ENCODE results near the gene PIGU. TPM values are rescaled to one million over a fixed set of nuclear protein-coding genes. Genes with fewer than 3 reads are reported as not detected.

The PIGU gene
- total and polyA plus RNA-seq, 2 of the 13 experiments (the other 11 are each of a cell fraction or from before 2014, with no cell fraction given) = 45.5 to 231 TPM

DNA sequence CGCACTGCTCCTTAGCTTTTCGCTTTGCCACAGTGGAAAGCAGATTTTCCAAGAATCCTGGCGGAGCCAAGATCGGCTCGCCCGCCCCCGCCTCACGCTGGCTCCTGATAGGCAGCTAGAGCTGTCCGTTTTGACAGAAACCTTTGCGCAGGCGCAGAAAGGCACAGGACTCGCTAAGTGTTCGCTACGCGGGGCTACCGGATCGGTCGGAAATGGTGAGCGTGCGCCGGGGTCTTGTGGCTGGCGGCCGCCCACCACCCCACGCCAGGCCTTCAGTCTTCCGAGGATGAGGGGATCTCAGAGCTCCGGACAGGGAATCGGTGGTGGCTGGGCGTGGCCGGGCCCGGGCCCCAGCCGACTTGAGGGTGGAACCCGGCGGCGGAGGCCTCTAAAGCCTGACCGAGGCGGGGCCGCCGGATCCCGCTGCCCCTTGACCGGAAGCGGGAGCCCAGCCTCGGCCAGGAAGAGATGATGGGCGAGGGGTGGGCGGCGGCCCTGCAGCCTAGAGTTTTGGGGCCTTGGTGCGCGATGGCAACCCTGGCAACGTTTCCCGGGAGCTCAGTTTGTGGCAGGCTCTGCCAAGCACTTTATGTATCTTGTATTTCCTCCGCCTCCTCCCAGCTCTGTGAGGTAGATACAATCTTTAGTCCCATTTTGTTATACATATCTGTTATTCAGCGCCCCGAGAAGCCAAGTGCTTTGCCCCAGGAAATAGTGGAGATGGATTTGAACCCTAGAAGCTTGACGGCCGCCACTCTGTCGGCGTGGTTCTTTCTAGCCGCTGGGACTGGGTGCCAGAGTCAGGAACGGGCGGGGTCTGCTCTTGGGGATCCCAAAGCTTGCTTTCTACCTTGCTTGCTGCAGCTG lies 160.4 kb downstream of the PIGU start, which contains the start of gene DYNLRB1 (continued):
- TF ChIP-seq SIX4 (CRISPR knock-in tag; IDR thresholded peaks at IDR 0.05) (0 out of 2 replicates have a peak, but pooled peaks have one; percentile 76), NCOA5 (CRISPR knock-in tag; IDR thresholded peaks at IDR 0.05) (no peak), DMAP1 (CRISPR knock-in tag; IDR thresholded peaks at IDR 0.05) (peak; percentile 97), HOXD1 (CRISPR knock-in tag; IDR thresholded peaks at IDR 0.05) (peak; percentile 17), ZNF569 (CRISPR knock-in tag; IDR thresholded peaks at IDR 0.05; ENCODE audit: borderline replicate concordance) (peak; percentile 99; the same call in 1 of the 2 replicates), NFRKB (IDR thresholded peaks at IDR 0.05) (no peak), ZNF598 (CRISPR knock-in tag; IDR thresholded peaks at IDR 0.05; ENCODE audit: borderline replicate concordance) (peak; percentile 88; the same call in 1 of the 2 replicates), GFI1 (CRISPR knock-in tag; IDR thresholded peaks at IDR 0.05; ENCODE audit: borderline replicate concordance) (peak; percentile 79), RBM39 (IDR thresholded peaks at IDR 0.05; ENCODE audit: low read depth, low read length, poor library complexity, severe bottlenecking) (peak; percentile 97), NCOA1 (CRISPR knock-in tag; IDR thresholded peaks at IDR 0.05) (peak; percentile 48; the same call in 1 of the 2 replicates), KLF15 (CRISPR knock-in tag; IDR thresholded peaks at IDR 0.05; ENCODE audit: borderline replicate concordance) (peak; percentile 62; the same call in 1 of the 2 replicates), PCBP1 (IDR thresholded peaks at IDR 0.05; ENCODE audit: borderline replicate concordance, low read depth, low read length) (peak; percentile 83; the same call in 1 of the 2 replicates), ZNF572 (CRISPR knock-in tag; IDR thresholded peaks at IDR 0.05) (peak; percentile 88; the same call in 1 of the 2 replicates), HOXA5 (CRISPR knock-in tag; IDR thresholded peaks at IDR 0.05) (peak; percentile 51), IKZF4 (CRISPR knock-in tag; IDR thresholded peaks at IDR 0.05; ENCODE audit: borderline replicate concordance, low read depth, not compliant biosample characterization) (peak; percentile 93), ZNF839 (CRISPR knock-in tag; IDR thresholded peaks at IDR 0.05; ENCODE audit: borderline replicate concordance) (no peak), DNMT3B (CRISPR knock-in tag; conservative IDR thresholded peaks at IDR 0.05) (0 out of 2 replicates have a peak, but pooled peaks have one; percentile 37)
- TF ChIP-seq, protein P1, sequence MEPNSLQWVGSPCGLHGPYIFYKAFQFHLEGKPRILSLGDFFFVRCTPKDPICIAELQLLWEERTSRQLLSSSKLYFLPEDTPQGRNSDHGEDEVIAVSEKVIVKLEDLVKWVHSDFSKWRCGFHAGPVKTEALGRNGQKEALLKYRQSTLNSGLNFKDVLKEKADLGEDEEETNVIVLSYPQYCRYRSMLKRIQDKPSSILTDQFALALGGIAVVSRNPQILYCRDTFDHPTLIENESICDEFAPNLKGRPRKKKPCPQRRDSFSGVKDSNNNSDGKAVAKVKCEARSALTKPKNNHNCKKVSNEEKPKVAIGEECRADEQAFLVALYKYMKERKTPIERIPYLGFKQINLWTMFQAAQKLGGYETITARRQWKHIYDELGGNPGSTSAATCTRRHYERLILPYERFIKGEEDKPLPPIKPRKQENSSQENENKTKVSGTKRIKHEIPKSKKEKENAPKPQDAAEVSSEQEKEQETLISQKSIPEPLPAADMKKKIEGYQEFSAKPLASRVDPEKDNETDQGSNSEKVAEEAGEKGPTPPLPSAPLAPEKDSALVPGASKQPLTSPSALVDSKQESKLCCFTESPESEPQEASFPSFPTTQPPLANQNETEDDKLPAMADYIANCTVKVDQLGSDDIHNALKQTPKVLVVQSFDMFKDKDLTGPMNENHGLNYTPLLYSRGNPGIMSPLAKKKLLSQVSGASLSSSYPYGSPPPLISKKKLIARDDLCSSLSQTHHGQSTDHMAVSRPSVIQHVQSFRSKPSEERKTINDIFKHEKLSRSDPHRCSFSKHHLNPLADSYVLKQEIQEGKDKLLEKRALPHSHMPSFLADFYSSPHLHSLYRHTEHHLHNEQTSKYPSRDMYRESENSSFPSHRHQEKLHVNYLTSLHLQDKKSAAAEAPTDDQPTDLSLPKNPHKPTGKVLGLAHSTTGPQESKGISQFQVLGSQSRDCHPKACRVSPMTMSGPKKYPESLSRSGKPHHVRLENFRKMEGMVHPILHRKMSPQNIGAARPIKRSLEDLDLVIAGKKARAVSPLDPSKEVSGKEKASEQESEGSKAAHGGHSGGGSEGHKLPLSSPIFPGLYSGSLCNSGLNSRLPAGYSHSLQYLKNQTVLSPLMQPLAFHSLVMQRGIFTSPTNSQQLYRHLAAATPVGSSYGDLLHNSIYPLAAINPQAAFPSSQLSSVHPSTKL (CRISPR knock-in tag; IDR thresholded peaks at IDR 0.05) = peak; percentile 73
- TF ChIP-seq, protein P2, sequence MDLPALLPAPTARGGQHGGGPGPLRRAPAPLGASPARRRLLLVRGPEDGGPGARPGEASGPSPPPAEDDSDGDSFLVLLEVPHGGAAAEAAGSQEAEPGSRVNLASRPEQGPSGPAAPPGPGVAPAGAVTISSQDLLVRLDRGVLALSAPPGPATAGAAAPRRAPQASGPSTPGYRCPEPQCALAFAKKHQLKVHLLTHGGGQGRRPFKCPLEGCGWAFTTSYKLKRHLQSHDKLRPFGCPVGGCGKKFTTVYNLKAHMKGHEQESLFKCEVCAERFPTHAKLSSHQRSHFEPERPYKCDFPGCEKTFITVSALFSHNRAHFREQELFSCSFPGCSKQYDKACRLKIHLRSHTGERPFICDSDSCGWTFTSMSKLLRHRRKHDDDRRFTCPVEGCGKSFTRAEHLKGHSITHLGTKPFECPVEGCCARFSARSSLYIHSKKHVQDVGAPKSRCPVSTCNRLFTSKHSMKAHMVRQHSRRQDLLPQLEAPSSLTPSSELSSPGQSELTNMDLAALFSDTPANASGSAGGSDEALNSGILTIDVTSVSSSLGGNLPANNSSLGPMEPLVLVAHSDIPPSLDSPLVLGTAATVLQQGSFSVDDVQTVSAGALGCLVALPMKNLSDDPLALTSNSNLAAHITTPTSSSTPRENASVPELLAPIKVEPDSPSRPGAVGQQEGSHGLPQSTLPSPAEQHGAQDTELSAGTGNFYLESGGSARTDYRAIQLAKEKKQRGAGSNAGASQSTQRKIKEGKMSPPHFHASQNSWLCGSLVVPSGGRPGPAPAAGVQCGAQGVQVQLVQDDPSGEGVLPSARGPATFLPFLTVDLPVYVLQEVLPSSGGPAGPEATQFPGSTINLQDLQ (CRISPR knock-in tag; IDR thresholded peaks at IDR 0.05) = peak; percentile 80; the same call in 1 of the 2 replicates
- TF ChIP-seq, protein P3, sequence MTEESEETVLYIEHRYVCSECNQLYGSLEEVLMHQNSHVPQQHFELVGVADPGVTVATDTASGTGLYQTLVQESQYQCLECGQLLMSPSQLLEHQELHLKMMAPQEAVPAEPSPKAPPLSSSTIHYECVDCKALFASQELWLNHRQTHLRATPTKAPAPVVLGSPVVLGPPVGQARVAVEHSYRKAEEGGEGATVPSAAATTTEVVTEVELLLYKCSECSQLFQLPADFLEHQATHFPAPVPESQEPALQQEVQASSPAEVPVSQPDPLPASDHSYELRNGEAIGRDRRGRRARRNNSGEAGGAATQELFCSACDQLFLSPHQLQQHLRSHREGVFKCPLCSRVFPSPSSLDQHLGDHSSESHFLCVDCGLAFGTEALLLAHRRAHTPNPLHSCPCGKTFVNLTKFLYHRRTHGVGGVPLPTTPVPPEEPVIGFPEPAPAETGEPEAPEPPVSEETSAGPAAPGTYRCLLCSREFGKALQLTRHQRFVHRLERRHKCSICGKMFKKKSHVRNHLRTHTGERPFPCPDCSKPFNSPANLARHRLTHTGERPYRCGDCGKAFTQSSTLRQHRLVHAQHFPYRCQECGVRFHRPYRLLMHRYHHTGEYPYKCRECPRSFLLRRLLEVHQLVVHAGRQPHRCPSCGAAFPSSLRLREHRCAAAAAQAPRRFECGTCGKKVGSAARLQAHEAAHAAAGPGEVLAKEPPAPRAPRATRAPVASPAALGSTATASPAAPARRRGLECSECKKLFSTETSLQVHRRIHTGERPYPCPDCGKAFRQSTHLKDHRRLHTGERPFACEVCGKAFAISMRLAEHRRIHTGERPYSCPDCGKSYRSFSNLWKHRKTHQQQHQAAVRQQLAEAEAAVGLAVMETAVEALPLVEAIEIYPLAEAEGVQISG (CRISPR knock-in tag; IDR thresholded peaks at IDR 0.05) = peak; percentile 80
